Heart left ventricle (tissue), 13 donors: Measurements from ENCODE around the gene IFNA2.

Experiments
- CTCF ChIP-seq, 12 donors: fragments of 200-600 bp; sonication (generic) in 4 of 12; IDR thresholded peaks; one replicate each; pipeline versions ENCODE4 v1.5.0 to v1.8.0; 2018 to 2022; ENCODE audit warnings: antibody characterized with exemption in 12 of 12, mild to moderate bottlenecking in 5 of 12
- POLR2A ChIP-seq, 2 donors: fragments of 450-650 bp; IDR thresholded peaks; one replicate each; pipeline ENCODE4 v1.6.1; 2017; ENCODE audit warnings: antibody characterized with exemption in 2 of 2, mild to moderate bottlenecking in 2 of 2, moderate library complexity in 2 of 2
- donor health status: ischemic (EF 13 %, LVEDD 7.1; RV severe dilation, severe dysfunction).
- donor health status: DM: no; HTN: yes; CAD: no.
- donor health status: DM: no; HTN: no; CAD: no.
- donor health status: ischemic (EF 25% LVEDD 6.9; RV normal size, moderate dysfunction).
- donor health status: ischemic (EF 25% LVEDD 5.7; RV mildly dilated, moderate dysfunction).
- donor health status: ischemic (EF 35%, LVEDD 5.7; RV mildly dilated, moderate dysfunction).
- donor health status: nonischemic (EF 11% LVEDD 7.7; RV severe dilation, severe dysfunction).
- donor health status: DM: yes; HTN: yes; CAD: no.
- donor health status: PGD.
- donor health status: ischemic (EF 29% LVEDD 5.4; RV normal size, mild dysfunction).
- donor health status: nonischemic (EF 23%, LVEDD 6.1; RV moderate dilation, normal function).

- no peak for TF ChIP-seq CTCF (IDR thresholded peaks at IDR 0.05)
- TF ChIP-seq POLR2A (IDR thresholded peaks at IDR 0.05), result no peak
Observed at GRCh38 chr9:21367957-21368356, 17.2 kb downstream of the IFNA2 start, which contains the start of gene IFNA13.
